GM12878 (cell line): Measurements from ENCODE around the gene BEST3. TPM values are rescaled to one million over a fixed set of nuclear protein-coding genes. Genes with fewer than 3 reads are reported as not detected.

Experiments
- ATAC-seq: fragments of 200-7000 bp; cut with Tn5 transposase; 3 replicates; pipeline ENCODE4 v1.9.1; 2020; ENCODE audit warnings: mild to moderate bottlenecking, moderate library complexity
- Bru-seq: library from RNA; stranded (reverse); fragments of 400-500 nt; gene quantifications from one replicate; lab custom pipeline; 2021; lab: Mats Ljungman, UMichigan
- BruChase-seq, 2 experiments: library from RNA; stranded (reverse); fragments of 400-500 nt; gene quantifications; one replicate each; lab custom pipeline; 2021; lab: Mats Ljungman, UMichigan
- BruUV-seq: library from RNA; stranded (reverse); fragments of 400-500 nt; replicated peaks from 2 replicates; lab custom pipeline; 2021; lab: Mats Ljungman, UMichigan
- CTCF ChIA-PET: fragments of 300-600 bp; sonication (Branson Sonifier 250); formaldehyde crosslinking; extraction: SDS; loops from one replicate; lab custom pipeline; 2021; ENCODE audit warnings: inconsistent platforms; lab: Yijun Ruan, JAX
- POLR2A ChIA-PET: fragments of 350-600 bp; formaldehyde crosslinking; extraction: SDS; loops from one replicate; lab custom pipeline; 2021; ENCODE audit warnings: inconsistent platforms; lab: Charles Lee
- RAD21 ChIA-PET: fragments of 300-600 bp; sonication (Branson Sonifier 250); formaldehyde crosslinking; loops from one replicate; lab custom pipeline; 2023; ENCODE audit warnings: antibody characterized with exemption; ENCODE audit not compliant: unreplicated experiment; lab: Charles Lee
- SMC1A ChIA-PET: fragments of 300-600 bp; sonication (Branson Sonifier 250); formaldehyde crosslinking; loops from one replicate; lab custom pipeline; 2023; ENCODE audit not compliant: unreplicated experiment, uncharacterized antibody; lab: Charles Lee
- DNase-seq: peaks from one replicate; pipeline ENCODE4 v3.0.0-alpha.2; 2011; ENCODE audit warnings: low read depth, low spot score
- FAIRE-seq: peaks from 3 replicates; lab custom pipeline; 2011; peaks lifted over from hg19 to GRCh38; lab: Jason Lieb, UNC
- H2AFZ ChIP-seq: 2 replicates; pipeline ENCODE4 v1.6.0; 2011; ENCODE audit warnings: low read depth, low read length, control low read depth; ENCODE audit not compliant: control insufficient read depth
- H3K27ac ChIP-seq: 2 replicates; pipeline ENCODE4 v1.5.1; 2011; ENCODE audit warnings: control low read depth; ENCODE audit not compliant: control insufficient read depth, insufficient read depth
- H3K27me3 ChIP-seq, 2 experiments: replicated peaks in 1 of 2; 2 replicates each; pipeline versions ENCODE4 v1.6.0 to v1.6.1; 2011; ENCODE audit warnings: low read length in 1 of 2; ENCODE audit not compliant: control insufficient read depth in 2 of 2, insufficient read depth in 2 of 2
- H3K36me3 ChIP-seq, 2 experiments: 2 replicates each; pipeline ENCODE4 v1.5.1; 2011; ENCODE audit warnings: low read length in 1 of 2; ENCODE audit not compliant: control insufficient read depth in 2 of 2, insufficient read depth in 2 of 2
- H3K4me1 ChIP-seq: 2 replicates; pipeline ENCODE4 v1.6.1; 2011; ENCODE audit warnings: mild to moderate bottlenecking, low read length, moderate library complexity, mixed read lengths; ENCODE audit not compliant: control insufficient read depth, insufficient read depth
- H3K4me2 ChIP-seq: 2 replicates; pipeline ENCODE4 v1.6.0; 2011; ENCODE audit warnings: control low read depth; ENCODE audit not compliant: control insufficient read depth, insufficient read depth
- H3K4me3 ChIP-seq: fragments of 200-600 bp; sonication (generic); 2 replicates; pipeline ENCODE4 v1.5.1; 2016
- H3K79me2 ChIP-seq: 2 replicates; pipeline ENCODE4 v1.6.0; 2011; ENCODE audit warnings: low read length; ENCODE audit not compliant: control insufficient read depth, insufficient read depth
- H3K9ac ChIP-seq: 2 replicates; pipeline ENCODE4 v1.8.0; 2011; ENCODE audit warnings: low read length, control low read depth, mixed read lengths; ENCODE audit not compliant: control insufficient read depth, insufficient read depth
- H3K9me3 ChIP-seq: replicated peaks from 3 replicates; pipeline ENCODE4 v1.5.1; 2011; ENCODE audit warnings: mild to moderate bottlenecking, low read length; ENCODE audit not compliant: control insufficient read depth, insufficient read depth
- H4K20me1 ChIP-seq: 2 replicates; pipeline ENCODE4 v1.6.0; 2011; ENCODE audit not compliant: control insufficient read depth, insufficient read depth
- MXI1 ChIP-seq: fragments of 150-350 bp; IDR thresholded peaks from 2 replicates; pipeline ENCODE4 v1.6.1; 2011; ENCODE audit warnings: low read depth, mild to moderate bottlenecking, inconsistent platforms, low read length, improper control_type of control experiment
- MYC ChIP-seq: IDR thresholded peaks from 2 replicates; pipeline ENCODE4 v1.6.1; 2011; ENCODE audit warnings: mild to moderate bottlenecking, low read length, moderate library complexity, inconsistent platforms; ENCODE audit not compliant: insufficient read depth, insufficient replicate concordance, insufficient read length, severe bottlenecking
- PAX5 ChIP-seq: IDR thresholded peaks from 2 replicates; pipeline ENCODE4 v1.6.1; 2011; ENCODE audit warnings: low read depth, low read length, borderline replicate concordance
- STAT1 ChIP-seq: fragments of 450-650 bp; conservative IDR thresholded peaks from 2 replicates; pipeline ENCODE4 v1.6.1; 2014; ENCODE audit warnings: antibody characterized with exemption, mild to moderate bottlenecking
- WGBS: methylation state at CpG from one replicate; pipeline ENCODE4 v1.1.6; 2016; ENCODE audit warnings: low lambda C conversion rate; ENCODE audit not compliant: insufficient replicate concordance, insufficient coverage; ENCODE audit errors: missing lambda C conversion rate; 5-methylcytosine and 5-hydroxymethylcytosine counted together
- in situ Hi-C: fragments of 300-500 bp; cut with MboI; formaldehyde crosslinking; loops from 9 replicates; pipeline ENCODE4 v1.14.3; 2018; ENCODE audit warnings: mixed read lengths
- intact Hi-C: fragments of 100-400 bp; cut with micrococcal nuclease; formaldehyde crosslinking; loops from one replicate; pipeline ENCODE4 v1.14.2; 2022; ENCODE audit not compliant: unreplicated experiment
- long read RNA-seq, 2 experiments: library from polyadenylated mRNA; unstranded; transcript quantifications; one replicate each; pipeline ENCODE4 v2.0.0, GENCODE V29; 2019 to 2020
- polyA minus RNA-seq, 3 experiments: library from RNA; depleted of rRNA, polyadenylated mRNA; stranded (reverse); fragments of >200 nt; gene quantifications; 2 replicates each; pipeline ENCODE4 v1.2.3, GENCODE V29; 2011
- polyA plus RNA-seq, 11 experiments: library from polyadenylated mRNA; depleted of rRNA in 4 of 11; unstranded in 6 of 11; stranded (reverse) in 5 of 11; fragments of >200 nt; fragmentation: Nextera tagmentation in 4 of 11; fragmentation: Illumina TruSeq in 1 of 11; extraction: Ambion mirVana in 4 of 11; extraction: Trizol in 1 of 11; gene quantifications; 1 replicate in 1 of 11; 2 replicates in 10 of 11; pipeline versions ENCODE4 v1.2.1 to v1.2.3, GENCODE V29; 2011 to 2016; ENCODE audit warnings: inconsistent platforms in 2 of 11, missing spikeins in 2 of 11, low read depth in 1 of 11
- total RNA-seq, 4 experiments: library from RNA; depleted of rRNA in 3 of 4; stranded (reverse); fragments of >200 nt in 3 of 4; fragmentation: Illumina TruSeq in 1 of 4; extraction: Trizol in 1 of 4; gene quantifications; 2 replicates each; pipeline versions ENCODE4 v1.2.1 to v1.2.3, GENCODE V29; 2013 to 2021

Gene BEST3
- total RNA-seq (2013; cell fraction: nucleolus; rRNA removed) = not detected in 2 replicates
- not detected in 2 replicates for total RNA-seq (2014; rRNA removed)
- total RNA-seq (2014; rRNA removed; fragmentation: Illumina TruSeq; extraction: Trizol) = not detected in 2 replicates
- not detected in 2 replicates for total RNA-seq (2021)
- polyA plus RNA-seq (2011; ENCODE audit: low read depth) = not detected
- polyA plus RNA-seq (2011; rRNA removed) = not detected in 2 replicates
- not detected in 2 replicates for polyA plus RNA-seq (2011; cell fraction: cytosol; rRNA removed)
- not detected in 2 replicates for polyA plus RNA-seq (2011; cell fraction: nucleus; rRNA removed)
- polyA plus RNA-seq (2012) = not detected in 2 replicates
- not detected in 2 replicates for polyA plus RNA-seq (2014; fragmentation: Illumina TruSeq; extraction: Trizol)
- polyA plus RNA-seq (2014; fragmentation: Nextera tagmentation; extraction: Ambion mirVana) = not detected
- not detected in 2 replicates for polyA plus RNA-seq (2014; rRNA removed)
- polyA plus RNA-seq (2016; fragmentation: Nextera tagmentation; extraction: Ambion mirVana) = not detected
- not detected in 2 replicates for polyA minus RNA-seq (2011; rRNA and poly(A)+ RNA removed)
- polyA minus RNA-seq (2011; cell fraction: cytosol; rRNA and poly(A)+ RNA removed) = not detected in 2 replicates
- polyA minus RNA-seq (2011; cell fraction: nucleus; rRNA and poly(A)+ RNA removed) = not detected in 2 replicates
- percentile 2 among the genes with signal in this experiment for Bru-seq, nascent RNA
- percentile 2 among the genes with signal in this experiment for BruChase-seq, experiment 1, labeled RNA remaining after a 6-hour chase
- BruChase-seq, experiment 2, labeled RNA remaining after a 2-hour chase = percentile 2 among the genes with signal in this experiment
- long read RNA-seq, experiment 1 = 0 reads
- long read RNA-seq, experiment 2, partial matches to known transcripts = 0 of 1 reads
- long read RNA-seq, experiment 2, other reads (novel, unspliced or antisense) = 0 of 1 reads

- BruUV-seq = no TSS peak
- RAD21 ChIA-PET = no interaction called here
- Histone ChIP-seq H4K20me1 (no peaks in the 10 kb centered on the region), H3K4me2 (no peak within 1 kb of the TSS), H3K27me3 (no peaks in the 10 kb centered on the region; a peak in 1 of 4 replicates), H3K36me3 (no peaks in the 10 kb centered on the region), H3K4me3 (no peak within 1 kb of the TSS), H2AFZ (no peak within 1 kb of the TSS), H3K9me3 (no peaks in the 10 kb centered on the region), H3K4me1 (no peaks in the 10 kb centered on the region), H3K79me2 (no peaks in the 10 kb centered on the region), H3K9ac (no peak within 1 kb of the TSS), H3K27ac (no peak within 1 kb of the TSS)
- in situ Hi-C loops = no loop called here
- ATAC-seq (no peak), FAIRE-seq (no peak), DNase-seq (no peak)
- 68% methylated on average over 12 of the region's 12 CpGs for WGBS
- intact Hi-C loops = no loop called here
- POLR2A ChIA-PET = no interaction called here
- CTCF ChIA-PET = no interaction called here
- TF ChIP-seq PAX5 (no peak), MYC (no peak), MXI1 (no peak), STAT1 (no peak)
- SMC1A ChIA-PET = no interaction called here
These were observed at the start of gene BEST3 for GRCh38 chr12:69698769-69699540. Gene BEST3 (minus strand): TSS chr12:69699303. CDS start chr12:69697798, 1,505 bp downstream.
